ENCODE measurements around the gene SEPTIN5.

SEPTIN5 gene

DNA sequence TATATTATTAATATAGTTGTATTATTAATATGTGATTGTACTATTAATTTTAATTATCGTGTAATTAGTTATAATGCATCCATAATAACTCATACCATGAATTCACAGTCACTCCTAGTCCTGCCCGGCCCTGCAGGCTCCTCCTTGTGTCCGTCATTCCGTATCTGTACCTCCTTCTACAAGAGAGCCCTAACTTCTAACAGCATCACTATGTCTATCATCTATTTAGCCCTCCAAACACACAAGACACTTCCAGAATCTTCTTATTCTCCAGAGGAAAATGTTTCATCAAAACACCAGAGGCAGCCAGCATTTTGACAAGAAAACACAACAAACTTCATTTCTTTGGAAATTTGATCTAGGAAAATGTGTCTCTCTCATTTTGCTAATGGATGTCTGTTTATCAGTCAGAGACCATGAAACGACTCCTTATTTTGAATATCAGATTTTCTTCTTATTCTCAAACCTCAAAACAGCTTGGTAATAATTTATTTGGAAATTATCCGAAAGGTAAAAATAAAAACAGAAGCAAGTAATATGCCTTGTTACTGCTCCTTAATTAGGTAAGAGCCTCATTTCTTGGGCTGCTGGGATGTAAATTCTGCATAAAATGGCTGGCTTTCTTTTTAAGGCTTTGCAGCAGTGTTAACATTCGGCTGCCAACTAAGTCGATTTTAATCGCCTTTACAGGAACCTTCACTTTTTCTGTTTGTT is 23.1 kb upstream of the SEPTIN5 start:
- Histone ChIP-seq H3K79me1 (ENCODE audit: low read length) (no peaks in the 10 kb centered on the region), H2BK12ac (ENCODE audit: low read length) (no peak overlapping the region), H3K4ac (ENCODE audit: low read depth, low read length) (no peak overlapping the region), H3K27ac (ENCODE audit: low read depth, low read length) (no peak overlapping the region), H4K91ac (ENCODE audit: low read depth, low read length) (no peak overlapping the region), H3K9ac (ENCODE audit: low read length) (no peak overlapping the region), H2AK5ac (ENCODE audit: low read length) (no peak overlapping the region), H3K27me3 (ENCODE audit: insufficient read depth, low read length) (no peaks in the 10 kb centered on the region), H2AFZ (ENCODE audit: insufficient read depth, low read length, poor library complexity) (no peak overlapping the region), H2BK5ac (ENCODE audit: low read depth, low read length, poor library complexity) (no peak overlapping the region), H4K12ac (ENCODE audit: low read depth, low read length) (no peak overlapping the region), H3K23ac (ENCODE audit: low read length) (no peak overlapping the region), H3K18ac (ENCODE audit: low read length) (no peak overlapping the region), H3K79me2 (ENCODE audit: control insufficient read depth, insufficient read depth, low read length, poor library complexity) (no peaks in the 10 kb centered on the region), H4K8ac (ENCODE audit: low read depth, low read length) (no peak overlapping the region), H3K14ac (ENCODE audit: low read length) (no peak overlapping the region), H3K36me3 (ENCODE audit: control insufficient read depth in 1 of 2, insufficient read depth in 2 of 2, low read length in 2 of 2) (no peaks in the 10 kb centered on the region), H3K4me3 (ENCODE audit: low read depth, low read length) (no peak overlapping the region), H3K4me1 (ENCODE audit: control insufficient read depth in 1 of 2, insufficient read depth in 2 of 2, low read length in 2 of 2) (peaks cover 0 to 4% of the 10 kb centered on the region in 2 experiments), H2BK120ac (ENCODE audit: insufficient read depth, low read length, poor library complexity) (no peak overlapping the region), H3K4me2 (ENCODE audit: low read length) (peak overlapping the region; percentile 17), H3K9me3 (ENCODE audit: insufficient read depth, low read depth, low read length) (no peaks in the 10 kb centered on the region)
- no CpG with 5 or more reads among the region's 9 CpGs for WGBS (ENCODE audit: extremely low coverage, insufficient coverage, insufficient read length)
- DNase-seq, result no peak

GRCh38 chr22:19691721-19692341 is 22.5 kb upstream of the SEPTIN5 start:
- WGBS (ENCODE audit: extremely low coverage, insufficient coverage, insufficient read length), result no CpG with 5 or more reads among the region's 19 CpGs
- H3K27me3 ChIP-seq (ENCODE audit: insufficient read depth, low read length), result no peaks in the 10 kb centered on the region
- no peak overlapping the region for H3K23ac ChIP-seq (ENCODE audit: low read length)
- H3K18ac ChIP-seq (ENCODE audit: low read length), result no peak overlapping the region
- H4K91ac ChIP-seq (ENCODE audit: low read depth, low read length), result no peak overlapping the region
- H3K79me2 ChIP-seq (ENCODE audit: control insufficient read depth, insufficient read depth, low read length, poor library complexity), result no peaks in the 10 kb centered on the region
- H2BK5ac ChIP-seq (ENCODE audit: low read depth, low read length, poor library complexity), result no peak overlapping the region
- peak overlapping the region; percentile 17 for H3K4me2 ChIP-seq (ENCODE audit: low read length)
- H4K8ac ChIP-seq (ENCODE audit: low read depth, low read length), result no peak overlapping the region
- H3K4me3 ChIP-seq (ENCODE audit: low read depth, low read length), result no peak overlapping the region
- H2AFZ ChIP-seq (ENCODE audit: insufficient read depth, low read length, poor library complexity), result no peak overlapping the region
- H2AK5ac ChIP-seq (ENCODE audit: low read length), result no peak overlapping the region
- no peaks in the 10 kb centered on the region for H3K79me1 ChIP-seq (ENCODE audit: low read length)
- H3K4ac ChIP-seq (ENCODE audit: low read depth, low read length), result no peak overlapping the region
- no peaks in the 10 kb centered on the region for H3K9me3 ChIP-seq (ENCODE audit: insufficient read depth, low read depth, low read length)
- H3K4me1 ChIP-seq (ENCODE audit: control insufficient read depth in 1 of 2, insufficient read depth in 2 of 2, low read length in 2 of 2), result peaks cover 0 to 4% of the 10 kb centered on the region in 2 experiments
- H3K27ac ChIP-seq (ENCODE audit: low read depth, low read length), result no peak overlapping the region
- no peak overlapping the region for H3K14ac ChIP-seq (ENCODE audit: low read length)
- no peak overlapping the region for H4K12ac ChIP-seq (ENCODE audit: low read depth, low read length)
- H2BK12ac ChIP-seq (ENCODE audit: low read length), result no peak overlapping the region
- H3K9ac ChIP-seq (ENCODE audit: low read length), result no peak overlapping the region
- no peaks in the 10 kb centered on the region for H3K36me3 ChIP-seq (ENCODE audit: control insufficient read depth in 1 of 2, insufficient read depth in 2 of 2, low read length in 2 of 2)
- peak; percentile 83 to 87 for DNase-seq
- no peak overlapping the region for H2BK120ac ChIP-seq (ENCODE audit: insufficient read depth, low read length, poor library complexity)

DNA sequence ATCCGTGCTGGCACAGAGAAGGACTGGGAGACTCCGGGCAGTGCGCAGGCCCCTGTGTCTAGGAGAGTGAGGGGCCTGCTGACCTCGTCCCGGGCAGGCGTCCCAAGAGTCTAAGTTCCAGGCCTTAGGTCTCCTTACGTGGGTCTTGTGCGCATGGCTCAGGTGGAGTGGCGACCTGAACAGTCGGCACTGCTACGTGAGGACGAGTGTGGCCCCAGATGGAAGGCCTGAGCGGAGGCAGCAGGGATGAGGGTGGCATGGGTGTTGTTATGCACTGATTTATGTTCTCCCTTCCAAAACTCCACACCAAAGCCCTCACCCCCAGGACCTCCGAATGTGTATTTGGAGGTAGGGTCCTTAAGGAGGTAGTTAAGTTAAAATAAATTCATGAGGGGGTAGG is 20.7 kb upstream of the SEPTIN5 start:
- no peak overlapping the region for H3K4ac ChIP-seq (ENCODE audit: low read depth, low read length)
- no CpG with 5 or more reads among the region's 14 CpGs for WGBS (ENCODE audit: extremely low coverage, insufficient coverage, insufficient read length)
- H3K79me1 ChIP-seq (ENCODE audit: low read length), result no peaks in the 10 kb centered on the region
- H3K23ac ChIP-seq (ENCODE audit: low read length), result no peak overlapping the region
- no peak overlapping the region for H3K18ac ChIP-seq (ENCODE audit: low read length)
- H3K4me3 ChIP-seq (ENCODE audit: low read depth, low read length), result no peak overlapping the region
- no peak overlapping the region for H3K14ac ChIP-seq (ENCODE audit: low read length)
- no peak overlapping the region for H2AFZ ChIP-seq (ENCODE audit: insufficient read depth, low read length, poor library complexity)
- H3K4me2 ChIP-seq (ENCODE audit: low read length), result no peak overlapping the region
- no peaks in the 10 kb centered on the region for H3K9me3 ChIP-seq (ENCODE audit: insufficient read depth, low read depth, low read length)
- no peaks in the 10 kb centered on the region for H3K36me3 ChIP-seq (ENCODE audit: control insufficient read depth in 1 of 2, insufficient read depth in 2 of 2, low read length in 2 of 2)
- no peak overlapping the region for H2BK12ac ChIP-seq (ENCODE audit: low read length)
- H4K12ac ChIP-seq (ENCODE audit: low read depth, low read length), result no peak overlapping the region
- no peak overlapping the region for H3K27ac ChIP-seq (ENCODE audit: low read depth, low read length)
- H4K91ac ChIP-seq (ENCODE audit: low read depth, low read length), result no peak overlapping the region
- no peak overlapping the region for H2BK5ac ChIP-seq (ENCODE audit: low read depth, low read length, poor library complexity)
- H2BK120ac ChIP-seq (ENCODE audit: insufficient read depth, low read length, poor library complexity), result no peak overlapping the region
- no peak overlapping the region for H3K9ac ChIP-seq (ENCODE audit: low read length)
- no peak for DNase-seq
- no peaks in the 10 kb centered on the region for H3K79me2 ChIP-seq (ENCODE audit: control insufficient read depth, insufficient read depth, low read length, poor library complexity)
- H2AK5ac ChIP-seq (ENCODE audit: low read length), result no peak overlapping the region
- H3K27me3 ChIP-seq (ENCODE audit: insufficient read depth, low read length), result no peaks in the 10 kb centered on the region
- H4K8ac ChIP-seq (ENCODE audit: low read depth, low read length), result no peak overlapping the region
- peaks cover 0 to 4% of the 10 kb centered on the region in 2 experiments for H3K4me1 ChIP-seq (ENCODE audit: control insufficient read depth in 1 of 2, insufficient read depth in 2 of 2, low read length in 2 of 2)

DNA sequence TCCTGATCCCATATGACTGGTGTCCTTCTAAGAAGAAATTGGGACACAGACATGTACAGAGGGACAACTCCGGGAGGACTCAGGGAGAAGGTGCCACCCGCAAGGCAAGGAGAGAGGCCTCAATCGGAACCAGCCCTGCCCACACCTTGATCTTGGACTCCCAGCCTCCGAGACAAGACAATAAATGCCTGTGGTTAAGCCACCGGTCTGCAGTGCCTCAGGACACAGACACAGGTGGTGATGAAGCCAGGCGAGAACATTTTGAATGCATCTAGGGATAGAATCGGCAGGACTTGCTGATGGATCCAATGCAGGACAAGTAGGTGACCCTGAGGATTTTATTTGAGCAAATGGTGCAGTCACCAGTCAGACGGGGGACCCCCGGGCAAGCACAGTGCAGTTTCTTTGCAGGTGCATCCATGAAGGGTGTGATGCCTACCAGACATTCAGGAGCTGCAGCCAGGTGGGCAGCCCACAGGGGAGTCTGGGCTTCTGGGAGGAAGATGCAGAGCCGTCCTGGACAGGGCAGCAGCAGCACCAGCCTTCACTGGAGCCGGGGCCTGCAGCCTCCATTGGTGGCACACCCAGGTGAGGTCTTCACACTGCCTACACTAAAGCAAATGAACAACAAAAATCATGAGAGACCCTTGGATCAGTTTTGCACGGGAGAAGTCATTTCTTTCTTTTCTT is 20.2 kb upstream of the SEPTIN5 start:
- Histone ChIP-seq H3K27me3 (ENCODE audit: insufficient read depth, low read length) (no peaks in the 10 kb centered on the region), H3K9me3 (ENCODE audit: insufficient read depth, low read depth, low read length) (no peaks in the 10 kb centered on the region), H3K4me3 (ENCODE audit: low read depth, low read length) (no peak overlapping the region), H3K27ac (ENCODE audit: low read depth, low read length) (no peak overlapping the region), H2BK5ac (ENCODE audit: low read depth, low read length, poor library complexity) (no peak overlapping the region), H3K23ac (ENCODE audit: low read length) (no peak overlapping the region), H3K14ac (ENCODE audit: low read length) (no peak overlapping the region), H3K9ac (ENCODE audit: low read length) (no peak overlapping the region), H4K91ac (ENCODE audit: low read depth, low read length) (no peak overlapping the region), H3K36me3 (ENCODE audit: control insufficient read depth in 1 of 2, insufficient read depth in 2 of 2, low read length in 2 of 2) (no peaks in the 10 kb centered on the region), H4K12ac (ENCODE audit: low read depth, low read length) (no peak overlapping the region), H3K79me2 (ENCODE audit: control insufficient read depth, insufficient read depth, low read length, poor library complexity) (no peaks in the 10 kb centered on the region), H3K79me1 (ENCODE audit: low read length) (no peaks in the 10 kb centered on the region), H4K8ac (ENCODE audit: low read depth, low read length) (no peak overlapping the region), H2AK5ac (ENCODE audit: low read length) (no peak overlapping the region), H3K4ac (ENCODE audit: low read depth, low read length) (no peak overlapping the region), H2AFZ (ENCODE audit: insufficient read depth, low read length, poor library complexity) (no peak overlapping the region), H2BK12ac (ENCODE audit: low read length) (no peak overlapping the region), H3K4me2 (ENCODE audit: low read length) (no peak overlapping the region), H2BK120ac (ENCODE audit: insufficient read depth, low read length, poor library complexity) (no peak overlapping the region), H3K4me1 (ENCODE audit: control insufficient read depth in 1 of 2, insufficient read depth in 2 of 2, low read length in 2 of 2) (peaks cover 0 to 4% of the 10 kb centered on the region in 2 experiments), H3K18ac (ENCODE audit: low read length) (no peak overlapping the region)
- WGBS (ENCODE audit: extremely low coverage, insufficient coverage, insufficient read length), result no CpG with 5 or more reads among the region's 12 CpGs
- peak; percentile 51 to 67 for DNase-seq

All from trophoblast cell (in vitro differentiated cells and primary cell).